Fibroblast of peridontal ligament (primary cell): ENCODE results near the gene DOC2A.
"Not testable (repeated sequence)": the region's sequence is repeated elsewhere in the genome, so short reads cannot be mapped to it uniquely, and the experiment has no call there.

Experiments used
- DNase-seq: peaks from one replicate; pipeline ENCODE4 v3.0.0-alpha.2; 2010; ENCODE audit errors: extremely low read depth

DOC2A gene

DNA sequence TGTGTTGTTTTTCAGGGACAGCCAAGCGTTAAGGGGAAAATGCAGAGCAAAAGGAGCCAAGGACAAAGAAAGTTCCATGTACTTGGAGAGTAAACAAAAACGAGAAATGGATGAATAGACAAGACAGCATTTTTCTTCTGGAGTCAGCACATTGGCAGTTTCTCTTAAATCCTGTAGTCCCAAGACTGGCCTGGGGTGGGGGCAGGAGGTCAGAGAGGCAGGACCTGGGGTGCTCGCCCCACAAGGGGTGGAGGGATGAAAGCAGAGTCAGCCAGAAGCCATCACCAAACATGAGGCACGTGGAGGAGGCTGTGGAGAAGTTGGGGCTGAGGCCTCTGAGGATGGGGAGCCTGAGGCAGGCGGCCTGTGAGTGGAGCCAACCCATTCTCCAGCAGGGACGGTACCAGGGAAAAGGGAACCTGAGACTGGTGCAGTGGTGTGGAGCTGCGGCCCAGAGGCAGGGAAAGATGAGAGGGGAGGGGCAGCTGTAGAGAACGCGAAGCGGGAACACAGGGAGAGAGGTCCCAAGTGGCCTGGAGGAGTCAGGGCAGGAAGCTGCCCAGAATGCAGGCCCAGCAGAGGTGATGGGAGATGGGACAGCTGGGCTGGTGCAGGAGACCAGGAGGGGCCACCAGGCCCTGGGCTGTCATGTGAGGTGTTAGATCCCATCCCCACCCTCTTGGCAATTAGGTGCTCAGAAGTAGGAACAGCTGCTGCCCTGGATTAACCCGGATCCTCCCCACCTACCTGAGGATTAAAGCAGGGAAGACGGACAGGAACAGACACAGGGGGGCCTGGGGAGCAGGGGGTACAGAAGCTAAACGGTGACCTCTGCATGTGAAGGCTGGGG, 17.0 kb upstream of the DOC2A start:
- DNase-seq, result no peak

- DNase-seq, result no peak
These were observed 15.6 kb upstream of the DOC2A start for GRCh38 chr16:30026449-30026848.

GRCh38 chr16:30025574-30025973, 14.7 kb upstream of the DOC2A start:
- DNase-seq, result no peak

DNA sequence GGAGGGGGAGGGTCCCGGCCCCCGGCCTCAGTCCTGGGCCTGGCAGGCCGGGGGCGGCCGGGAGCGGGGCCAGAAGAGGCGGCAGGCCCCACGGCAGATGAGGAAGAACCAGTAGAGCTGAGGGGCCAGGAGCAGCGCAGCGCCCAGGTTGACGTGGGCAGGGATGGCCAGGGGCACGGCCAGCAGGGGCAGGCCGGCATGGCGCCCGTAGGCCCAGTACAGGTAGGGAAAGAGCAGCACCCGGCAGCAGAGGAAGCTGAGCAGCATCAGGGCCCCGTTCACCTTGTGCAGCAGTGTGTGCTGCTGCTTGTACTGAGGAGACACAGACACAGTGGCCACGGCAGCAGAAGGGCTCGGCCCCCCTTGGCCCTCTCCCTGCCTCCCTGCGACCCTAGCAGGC, 14.3 kb upstream of the DOC2A start:
- no peak for DNase-seq

DNA sequence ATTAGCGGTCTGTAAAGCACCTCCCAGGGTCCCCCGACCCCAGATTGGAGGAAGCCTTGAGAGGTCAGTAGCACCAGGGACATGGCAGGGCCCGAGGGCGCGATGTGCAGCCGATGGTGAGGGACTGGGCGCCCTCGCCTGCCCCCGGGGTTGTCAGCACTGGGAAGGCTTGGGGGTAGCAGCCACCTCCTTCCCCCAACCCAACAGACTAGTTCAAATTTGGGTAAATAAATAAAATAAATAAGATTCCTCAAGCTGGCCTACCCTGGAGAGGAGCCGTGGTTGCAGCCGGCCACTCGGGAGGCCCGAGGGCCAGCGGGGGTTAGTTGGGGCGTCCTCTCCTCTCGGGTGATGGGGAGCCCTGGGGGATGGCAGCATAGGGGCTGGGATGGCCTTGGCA, 13.6 kb upstream of the DOC2A start:
- DNase-seq, result no peak

GRCh38 chr16:30023586-30023985, 12.8 kb upstream of the DOC2A start:
- no peak for DNase-seq

DNA sequence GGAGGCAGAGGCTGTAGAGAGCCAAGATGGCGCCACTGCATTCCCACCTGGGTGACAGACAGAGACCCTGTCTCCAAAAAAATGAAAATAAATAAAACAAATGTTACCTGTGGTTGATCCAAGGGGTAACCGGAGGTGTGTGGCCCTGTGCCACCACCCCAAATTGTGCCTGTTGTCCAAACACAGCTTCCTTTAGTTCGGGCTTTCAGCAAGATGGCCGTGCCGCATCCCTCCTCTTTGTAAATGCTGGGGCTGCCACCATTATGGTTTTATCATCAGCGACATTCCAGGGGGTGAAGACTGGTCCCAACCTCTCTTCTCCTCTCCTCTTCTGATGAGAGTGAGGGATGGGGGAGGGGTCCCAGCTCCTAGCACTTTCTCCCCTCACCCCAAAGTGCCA, 12.1 kb upstream of the DOC2A start, which contains the start of gene C16orf92:
Gene C16orf92, plus strand, starts transcription at position 312 of the 400 bp plus-strand sequence. CDS start 143 bp downstream, outside the sequence.
- DNase-seq, result no peak

- no peak for DNase-seq
These were observed 7.9 kb upstream of the DOC2A start for GRCh38 chr16:30018731-30019158.

DNA sequence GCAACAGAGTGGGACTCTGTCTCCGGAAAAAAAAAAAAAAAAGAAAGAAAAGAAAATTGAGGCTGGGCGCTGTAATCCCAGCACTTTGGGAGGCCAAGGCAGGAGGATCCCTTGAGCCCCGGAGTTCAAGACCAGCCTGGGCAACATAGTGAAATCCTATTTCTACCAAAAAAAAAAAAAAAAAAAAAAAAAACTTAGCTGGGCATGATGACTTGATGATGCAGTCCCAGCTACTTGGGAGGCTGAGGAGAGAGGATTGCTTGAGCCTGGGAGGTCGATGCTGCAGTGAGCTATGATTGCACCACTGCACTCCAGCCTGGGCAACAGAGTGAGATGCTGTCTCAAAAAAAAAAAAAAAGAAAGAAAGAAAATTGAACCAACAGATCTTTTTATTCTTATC, 7.1 kb upstream of the DOC2A start:
- not testable (repeated sequence) for DNase-seq

- no peak for DNase-seq
These were observed 6.4 kb upstream of the DOC2A start for GRCh38 chr16:30017277-30017656.

- no peak for DNase-seq
These were observed 5.9 kb upstream of the DOC2A start for GRCh38 chr16:30016555-30017276.

GRCh38 chr16:30015450-30015849, 4.6 kb upstream of the DOC2A start:
- not testable (repeated sequence) for DNase-seq

- not testable (repeated sequence) for DNase-seq
These were observed 1.8 kb upstream of the DOC2A start for GRCh38 chr16:30012598-30012997.

- no peak for DNase-seq
These were observed 1.1 kb upstream of the DOC2A start for GRCh38 chr16:30011714-30012504.

DNA sequence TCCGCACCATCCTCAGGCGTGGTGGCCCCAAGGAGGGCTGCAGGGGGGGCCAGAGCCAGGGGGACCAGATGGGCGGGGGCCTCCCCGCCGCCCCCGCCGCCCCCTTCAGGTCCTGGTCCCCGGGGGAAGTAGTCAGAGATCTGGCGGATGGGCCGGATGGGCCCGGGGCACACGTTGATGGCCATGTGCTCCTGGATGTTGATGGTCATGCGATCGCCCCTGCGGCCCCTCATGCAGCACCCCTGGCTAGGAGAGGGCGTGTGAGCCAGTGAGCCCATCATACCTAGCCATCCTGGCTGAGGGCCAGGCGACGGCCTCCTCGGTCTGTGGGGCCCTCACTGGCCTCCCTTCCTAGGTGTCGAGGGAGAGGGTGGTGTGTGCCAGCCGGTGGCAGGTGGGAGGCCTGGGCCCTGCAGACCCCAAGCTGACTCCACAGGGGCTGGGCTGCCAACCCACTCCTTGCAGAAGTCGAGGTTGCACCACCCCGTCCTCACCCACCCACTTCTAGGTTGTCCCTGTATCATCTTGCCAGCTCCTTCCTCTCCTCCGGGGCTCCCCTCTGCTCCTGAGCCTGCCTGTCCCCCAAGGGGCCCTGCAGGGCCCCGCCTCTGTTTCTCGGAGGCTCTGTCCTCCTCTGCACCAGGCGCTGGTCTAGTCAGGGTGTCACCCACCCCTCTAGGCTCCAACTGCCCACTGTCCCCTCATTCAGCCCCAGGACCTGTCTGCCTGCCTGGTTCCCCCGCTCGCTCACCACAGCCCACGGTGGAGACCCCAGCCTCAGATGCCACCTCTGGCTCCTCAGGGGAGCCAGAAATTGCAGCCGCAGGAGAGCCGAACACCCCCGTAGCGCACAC, 610 bp downstream of the DOC2A start:
- no peak for DNase-seq

- no peak for DNase-seq
These were observed 1.6 kb downstream of the DOC2A start for GRCh38 chr16:30009085-30009862.

- DNase-seq, result no peak
These were observed 3.4 kb downstream of the DOC2A start for GRCh38 chr16:30007378-30007895.

DNA sequence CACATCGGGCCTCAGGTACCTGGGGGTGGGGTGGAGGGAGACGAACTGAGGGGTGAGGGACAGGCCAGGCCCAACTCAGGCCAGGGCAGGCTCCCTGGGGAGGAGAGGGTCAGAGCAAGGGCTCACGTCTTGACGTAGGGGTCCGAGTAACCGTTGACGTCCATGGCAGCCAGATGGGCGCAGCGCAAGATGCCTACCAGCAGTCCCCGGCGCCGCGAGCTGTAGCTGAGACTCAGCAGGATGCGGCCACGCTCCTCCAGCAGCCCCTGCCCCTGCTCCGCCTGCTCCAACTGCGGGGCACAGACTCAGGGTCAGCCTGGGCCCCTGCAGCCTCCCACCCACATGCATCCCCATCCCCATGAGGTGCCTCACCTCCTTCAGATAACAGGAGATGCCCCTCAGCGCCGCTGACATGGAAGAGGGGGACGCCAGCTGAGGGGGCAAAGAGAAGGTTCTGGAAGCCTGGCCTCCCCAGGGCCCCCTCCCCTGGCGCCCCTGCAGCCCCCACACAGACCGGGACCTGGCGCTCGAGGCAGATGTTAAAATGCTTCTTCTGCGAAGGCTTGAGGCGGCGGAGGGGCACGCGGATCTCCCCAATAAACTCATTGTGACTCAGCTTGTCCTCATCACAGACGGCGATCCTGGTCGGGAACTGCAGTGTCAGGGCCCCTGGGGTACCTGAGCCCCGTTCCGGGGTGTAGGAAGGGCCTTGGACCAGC, 4.0 kb downstream of the DOC2A start:
- no peak for DNase-seq

DNA sequence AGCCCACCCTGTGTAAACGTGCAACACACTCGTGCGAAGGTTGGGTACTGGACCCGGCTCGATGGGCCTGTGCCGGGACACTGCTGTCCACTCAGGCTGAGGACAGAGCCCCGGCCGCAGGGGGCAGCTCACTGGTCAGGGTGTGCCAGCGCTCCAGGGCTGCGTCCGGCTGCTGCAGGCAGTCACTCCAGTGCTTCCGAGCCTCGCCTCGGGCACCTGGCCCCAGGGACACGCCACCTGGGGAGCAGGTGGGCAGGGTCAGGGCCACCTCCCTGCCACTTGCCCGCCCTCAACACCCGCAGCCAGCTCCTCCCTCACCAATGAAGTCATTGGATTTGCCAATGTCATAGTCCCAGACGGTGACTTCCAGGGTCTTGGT, 4.7 kb downstream of the DOC2A start:
- DNase-seq, result no peak
